ENCODE data around the gene LTBR. TPM values are rescaled to one million over a fixed set of nuclear protein-coding genes. Genes with fewer than 3 reads are reported as not detected.
A peak's percentile ranks its signal among the peaks of the same experiment; 100 is the strongest.
"Not testable (repeated sequence)": the region's sequence is repeated elsewhere in the genome, so short reads cannot be mapped to it uniquely, and the experiment has no call there.

The LTBR gene
- 99.7 TPM for total RNA-seq

DNA sequence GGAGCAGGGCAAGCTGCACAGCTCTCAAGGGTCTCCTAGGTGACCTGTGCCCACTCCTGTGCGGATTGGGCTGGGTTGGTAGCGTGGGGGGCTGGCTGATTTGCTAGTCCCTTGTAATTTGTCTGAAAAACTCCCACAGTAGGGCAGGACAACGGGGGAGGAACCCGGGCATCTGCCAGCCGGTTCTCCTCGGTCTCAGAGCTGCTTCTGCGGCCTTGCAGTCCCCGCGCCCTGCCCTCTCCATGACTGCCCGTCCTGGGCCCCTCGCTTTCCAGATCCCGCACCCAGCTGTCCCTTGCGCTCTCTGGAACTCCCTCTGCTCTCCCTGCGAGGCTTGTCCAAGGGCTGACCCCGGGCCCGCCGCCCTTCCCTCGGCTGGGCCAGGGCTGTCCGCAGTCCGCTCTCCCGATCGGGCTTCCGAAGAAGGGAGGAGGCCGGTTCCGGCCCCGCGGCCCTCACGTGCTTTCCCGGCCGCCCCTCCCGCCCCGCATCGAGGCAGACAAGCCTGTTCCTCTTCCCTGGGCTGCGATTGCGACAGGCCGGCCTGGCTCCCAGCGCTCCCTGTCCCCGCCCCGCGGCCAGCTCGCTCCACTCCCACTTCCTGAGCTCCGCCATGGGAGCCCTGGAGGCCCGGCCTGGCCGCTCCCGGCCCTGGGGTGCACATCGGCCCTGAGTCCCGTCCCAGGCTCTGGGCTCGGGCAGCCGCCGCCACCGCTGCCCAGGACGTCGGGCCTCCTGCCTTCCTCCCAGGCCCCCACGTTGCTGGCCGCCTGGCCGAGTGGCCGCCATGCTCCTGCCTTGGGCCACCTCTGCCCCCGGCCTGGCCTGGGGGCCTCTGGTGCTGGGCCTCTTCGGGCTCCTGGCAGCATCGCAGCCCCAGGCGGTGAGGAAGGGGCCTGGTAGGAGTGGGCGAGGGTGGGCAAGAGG lies at the start of gene LTBR:
LTBR (plus strand) TSS at position 591 of the 927 bp plus-strand sequence; CDS start at position 788, 197 bp downstream.
- intact Hi-C loops (cut with DNase I) = loop anchor here (10.0 kb wide), 1 partner anchor 49 kb away; no protein-coding TSS in a partner anchor
- DNase-seq (ENCODE audit: low spot score) = peak; percentile 97
- ATAC-seq = peak; percentile 98

DNA sequence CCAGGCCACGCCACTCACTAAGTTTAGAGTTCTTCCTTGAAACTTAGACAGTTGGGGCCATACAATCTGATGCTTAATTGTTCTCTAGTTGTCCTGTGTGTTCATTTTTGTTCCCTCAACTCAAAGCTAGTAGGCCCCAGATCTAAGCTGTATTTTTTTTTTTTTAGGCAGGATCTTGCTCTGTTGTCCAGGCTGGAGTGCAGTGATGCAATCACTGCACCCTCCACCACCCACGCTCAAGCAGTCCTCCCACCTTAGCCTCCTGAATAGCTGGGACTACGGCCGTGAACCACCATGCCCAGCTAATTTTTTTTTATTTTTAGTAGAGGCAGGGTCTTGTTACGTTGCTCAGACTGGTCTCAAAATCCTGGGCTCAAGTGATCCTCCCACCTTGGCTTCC lies 49.6 kb upstream of the LTBR start:
- DNase-seq (ENCODE audit: low spot score) (no peak), ATAC-seq (no peak)
- intact Hi-C loops (cut with DNase I) = loop anchor here (10.0 kb wide), 2 partner anchors 50 to 130 kb away; partner anchors contain the start of gene LTBR

DNA sequence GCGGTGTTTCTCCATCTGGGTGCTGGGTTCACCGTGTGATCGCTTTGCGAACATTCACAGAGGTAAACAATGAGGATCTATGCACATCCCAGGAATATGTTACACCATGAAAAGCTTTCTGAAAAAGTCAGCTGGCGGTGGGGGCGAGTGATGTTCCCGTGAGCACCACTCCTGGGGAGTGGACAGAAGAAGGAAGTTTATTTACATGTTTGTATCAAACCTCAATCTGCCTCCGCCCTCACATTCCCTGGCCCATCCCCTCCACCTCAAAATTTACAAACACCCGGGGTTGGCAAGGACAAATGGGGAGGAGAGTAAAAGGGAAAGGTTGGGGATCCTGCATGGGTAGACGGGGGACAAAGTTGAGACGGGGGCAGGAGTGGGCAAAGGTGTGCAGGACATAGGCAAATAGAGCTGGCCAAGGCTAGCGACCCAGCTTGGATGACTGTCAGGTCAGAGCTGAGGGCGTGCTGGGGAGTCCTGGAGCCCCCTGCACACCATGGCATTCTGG lies 49.0 kb upstream of the LTBR start:
- ATAC-seq = no peak
- no peak for DNase-seq (ENCODE audit: low spot score)
- intact Hi-C loops (cut with DNase I) = loop anchor here (10.0 kb wide), 2 partner anchors 50 to 130 kb away; partner anchors contain the start of gene LTBR

- ATAC-seq (peak; percentile 49), DNase-seq (ENCODE audit: low spot score) (peak; percentile 84)
- intact Hi-C loops (cut with DNase I) = loop anchor here (10.0 kb wide), 2 partner anchors 49 to 129 kb away; partner anchors contain the start of gene LTBR
Observed at GRCh38 chr12:6335451-6336078, 48.4 kb upstream of the LTBR start.

GRCh38 chr12:6336079-6336888 lies 47.7 kb upstream of the LTBR start:
- intact Hi-C loops (cut with DNase I) = loop anchor here (10.0 kb wide), 2 partner anchors 49 to 129 kb away; partner anchors contain the start of gene LTBR
- DNase-seq (ENCODE audit: low spot score) = peak; percentile 96
- ATAC-seq = peak; percentile 93

- DNase-seq (ENCODE audit: low spot score) = no peak
- ATAC-seq = peak; percentile 1
Observed at GRCh38 chr12:6336889-6337853, 46.8 kb upstream of the LTBR start.

GRCh38 chr12:6337958-6338433 lies 46.0 kb upstream of the LTBR start:
- intact Hi-C loops (cut with DNase I) = loop anchor here (10.0 kb wide), 2 partner anchors 47 to 127 kb away; partner anchors contain the start of gene LTBR
- ATAC-seq (no peak), DNase-seq (ENCODE audit: low spot score) (no peak)

More at GRCh38 chr12:6336889-6337853, 46.8 kb upstream of the LTBR start:
- intact Hi-C loops (cut with DNase I) = loop anchor here (10.0 kb wide), 2 partner anchors 48 to 128 kb away; partner anchors contain the start of gene LTBR

DNA sequence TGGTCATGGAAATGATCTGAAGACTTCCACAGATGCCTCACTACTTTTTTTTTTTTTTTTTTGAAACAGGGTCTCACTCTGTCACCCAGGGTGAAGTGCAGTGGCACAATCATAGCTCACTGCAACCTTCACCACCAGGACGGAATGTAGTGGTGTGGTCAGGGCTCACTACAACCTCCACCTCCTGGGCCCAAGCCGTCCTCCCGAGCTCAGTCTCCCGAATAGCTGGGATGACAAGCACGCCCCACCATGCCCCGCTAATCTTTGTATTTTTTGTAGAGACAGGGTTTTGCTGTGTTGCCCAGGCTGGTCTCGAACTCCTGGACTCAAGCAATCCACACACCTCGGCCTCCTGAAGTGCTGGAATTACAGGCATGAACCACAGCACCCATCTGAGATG lies 45.4 kb upstream of the LTBR start:
- DNase-seq (ENCODE audit: low spot score); ATAC-seq: not testable (repeated sequence)
- intact Hi-C loops (cut with DNase I) = loop anchor here (10.0 kb wide), 2 partner anchors 46 to 126 kb away; partner anchors contain the start of gene LTBR

DNA sequence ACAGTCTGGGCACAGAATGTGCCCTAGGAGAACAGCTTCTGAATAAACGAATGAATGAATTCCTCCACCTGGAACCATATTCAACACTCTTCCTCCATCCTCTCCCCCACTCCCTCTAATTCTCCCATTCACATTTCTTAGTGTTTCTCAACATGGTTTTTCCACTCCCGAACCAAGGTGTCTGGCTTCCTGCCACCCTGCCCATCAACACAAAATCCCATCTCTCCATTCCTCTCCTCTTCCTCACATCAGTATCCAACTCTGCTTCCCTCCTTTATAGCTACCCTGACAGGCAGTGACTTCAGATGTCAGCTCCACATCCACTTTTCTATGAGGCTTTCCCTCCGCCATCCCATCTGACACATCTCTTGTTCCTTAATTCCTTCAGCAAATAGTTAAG lies 45.0 kb upstream of the LTBR start:
- ATAC-seq = no peak
- DNase-seq (ENCODE audit: low spot score) = no peak
- intact Hi-C loops (cut with DNase I) = loop anchor here (10.0 kb wide), 2 partner anchors 46 to 126 kb away; partner anchors contain the start of gene LTBR

DNA sequence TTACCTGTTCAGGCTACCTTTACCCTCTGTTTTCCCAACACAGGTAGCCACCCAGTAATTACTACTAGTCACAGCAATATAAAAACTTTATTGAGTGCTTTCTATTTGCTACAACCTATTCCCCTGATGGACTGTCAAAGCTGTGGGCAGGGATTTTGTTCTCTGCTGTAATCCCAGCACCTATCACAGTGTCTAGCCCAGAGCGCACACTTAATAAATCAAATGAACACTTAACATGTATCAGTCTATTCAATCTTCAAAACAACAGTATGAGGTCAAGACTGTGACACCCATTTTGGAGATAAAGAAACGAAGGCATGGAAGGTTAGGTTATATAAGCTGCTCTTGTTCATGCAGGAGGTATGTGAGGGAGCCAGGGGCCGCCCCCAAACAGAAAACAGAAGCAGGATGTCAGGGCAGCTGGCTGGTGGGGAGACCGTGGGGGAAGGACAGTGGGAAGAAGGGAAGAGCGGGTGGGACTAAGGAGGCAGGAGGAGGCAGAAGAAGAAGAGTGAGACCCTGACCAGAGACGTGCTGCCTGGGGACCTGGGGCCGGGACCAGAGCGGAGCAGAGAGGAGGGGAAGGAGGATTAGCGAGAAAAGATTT lies 43.8 kb upstream of the LTBR start:
- intact Hi-C loops (cut with DNase I) = no loop called here
- DNase-seq (ENCODE audit: low spot score) = peak; percentile 63
- ATAC-seq = no peak

- no peak for ATAC-seq
- DNase-seq (ENCODE audit: low spot score) = no peak
- intact Hi-C loops (cut with DNase I) = no loop called here
Observed at GRCh38 chr12:6340745-6341416, 43.1 kb upstream of the LTBR start.

DNA sequence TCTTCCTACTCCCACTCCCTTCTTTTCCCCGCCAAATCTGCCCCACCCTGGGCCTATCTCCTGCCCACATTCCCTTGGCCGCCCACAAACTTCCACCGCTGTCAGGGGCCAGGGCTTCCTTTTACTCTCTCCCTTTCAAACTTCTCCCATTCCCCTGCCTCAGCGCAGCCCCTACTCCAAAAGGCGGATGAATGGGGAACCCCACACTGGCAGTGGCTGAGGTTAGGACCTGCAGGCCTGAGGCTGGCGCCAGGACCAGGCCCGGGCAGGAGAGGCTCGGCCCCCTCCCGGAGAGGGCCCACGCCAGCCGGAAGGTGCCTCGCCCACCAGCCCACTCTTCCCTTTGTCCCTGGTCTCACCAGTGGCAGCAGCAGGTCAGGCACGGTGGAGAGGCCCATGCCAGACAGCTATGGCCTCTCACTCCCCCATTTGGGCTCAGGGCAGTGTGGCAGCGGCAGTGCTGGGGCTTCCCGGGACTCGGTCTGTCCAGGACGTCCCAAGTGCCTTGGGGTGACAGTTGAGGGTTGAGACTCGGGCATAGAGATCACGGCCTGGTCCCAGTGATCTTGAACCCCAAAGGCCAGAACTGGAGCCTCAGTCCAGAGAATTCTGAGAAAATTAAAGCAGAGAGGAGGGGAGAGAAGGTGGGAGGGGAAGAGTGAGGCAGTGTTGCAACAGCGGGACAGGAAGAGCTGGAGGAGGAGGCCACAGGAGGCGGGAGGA lies 42.4 kb upstream of the LTBR start, which contains the start of gene TNFRSF1A:
TNFRSF1A (minus strand) TSS at position 660 of the 723 bp plus-strand sequence; CDS start at position 398, 262 bp downstream.
- peak; percentile 91 for ATAC-seq

GRCh38 chr12:6342140-6342889 lies 41.6 kb upstream of the LTBR start:
- ATAC-seq (no peak), DNase-seq (ENCODE audit: low spot score) (no peak)
- intact Hi-C loops (cut with DNase I) = no loop called here

More for the DNA sequence above, 42.4 kb upstream of the LTBR start, which contains the start of gene TNFRSF1A:
- intact Hi-C loops (cut with DNase I) = no loop called here
- peak; percentile 82 for DNase-seq (ENCODE audit: low spot score)

GRCh38 chr12:6343518-6343917 lies 40.4 kb upstream of the LTBR start:
- DNase-seq (ENCODE audit: low spot score) = no peak
- intact Hi-C loops (cut with DNase I) = no loop called here

More at GRCh38 chr12:6343518-6343917, 40.4 kb upstream of the LTBR start:
- ATAC-seq = no peak
